Kidney (tissue), 14 donors: ENCODE data around the gene METTL2A. TPM values are rescaled to one million over a fixed set of nuclear protein-coding genes. Genes with fewer than 3 reads are reported as not detected.
"Not testable (repeated sequence)": the region's sequence is repeated elsewhere in the genome, so short reads cannot be mapped to it uniquely, and the experiment has no call there.

Experiments
- DNase-seq, 5 donors: peaks; one replicate each; pipeline ENCODE4 v3.0.0-alpha.2; 2013 to 2020
- FAIRE-seq: peaks from 2 replicates; lab custom pipeline; 2012; peaks lifted over from hg19 to GRCh38; lab: Jason Lieb, UNC
- H3K27ac ChIP-seq, 2 donors: one replicate each; pipeline ENCODE4 v1.7.0; 2013; ENCODE audit warnings: low read depth in 2 of 2, low read length in 2 of 2, inconsistent platforms in 1 of 2
- H3K27me3 ChIP-seq: one replicate; pipeline ENCODE4 v1.7.1; 2013; ENCODE audit warnings: low read length, inconsistent platforms; ENCODE audit not compliant: control insufficient read depth, insufficient read depth
- H3K36me3 ChIP-seq, 3 donors: one replicate each; pipeline versions ENCODE4 v1.7.0 to v1.7.1; 2013; ENCODE audit warnings: low read length in 3 of 3, control low read depth in 1 of 3, inconsistent platforms in 1 of 3; ENCODE audit not compliant: insufficient read depth in 3 of 3, control insufficient read depth in 2 of 3
- H3K4me1 ChIP-seq, 3 donors: one replicate each; pipeline versions ENCODE4 v1.7.0 to v1.7.1; 2013; ENCODE audit warnings: low read length in 3 of 3, inconsistent platforms in 1 of 3, low read depth in 1 of 3; ENCODE audit not compliant: control insufficient read depth in 2 of 3, insufficient read depth in 2 of 3
- H3K4me3 ChIP-seq, 3 donors: one replicate each; pipeline versions ENCODE4 v1.7.0 to v1.8.1; 2013; ENCODE audit warnings: low read length in 3 of 3, control low read depth in 1 of 3, inconsistent platforms in 1 of 3
- H3K9ac ChIP-seq, 3 donors: one replicate each; pipeline versions ENCODE4 v1.7.0 to v1.7.1; 2013; ENCODE audit warnings: low read length in 3 of 3, control low read depth in 1 of 3, inconsistent platforms in 1 of 3
- H3K9me3 ChIP-seq, 3 donors: one replicate each; pipeline versions ENCODE4 v1.7.0 to v1.7.1; 2013; ENCODE audit warnings: low read length in 3 of 3, control low read depth in 1 of 3, inconsistent platforms in 1 of 3; ENCODE audit not compliant: control insufficient read depth in 2 of 3, insufficient read depth in 1 of 3
- CTCF ChIP-seq: IDR thresholded peaks from 3 replicates; pipeline ENCODE4 v1.5.1; 2012; ENCODE audit warnings: mild to moderate bottlenecking, moderate library complexity, borderline replicate concordance; ENCODE audit not compliant: insufficient read depth; ENCODE audit errors: extremely low read depth
- intact Hi-C: fragments of 100-400 bp; cut with DNase I; formaldehyde crosslinking; loops from one replicate; pipeline ENCODE4 v1.11.1; 2022
- polyA plus RNA-seq: library from polyadenylated mRNA; stranded (reverse); fragments of 350-450 nt; fragmentation: Illumina TruSeq; extraction: RNeasy Lipid Tissue Mini Kit (QIAGEN cat#74804); gene quantifications from one replicate; pipeline ENCODE4 v1.2.3, GENCODE V29; 2014; ENCODE audit warnings: low read depth, low replicate concordance; ENCODE audit not compliant: insufficient read depth
- total RNA-seq: library from RNA; stranded (reverse); fragmentation: NEBNext Ultra II Directional; extraction: Animal tissue kit (Norgen Biotek cat#: 25700); gene quantifications from one replicate; pipeline ENCODE4 v1.2.1, GENCODE V29; 2021
- donor health status: control.
- donor health status: control.
- donor health status: control.
- donor health status: control.
- donor health status: control.
- donor health status: DM: yes; HTN: yes; CAD: no.
- donor health status: Normal renal cell carcinoma (clear cell type).

METTL2A gene
- total and polyA plus RNA-seq, 2 donors from 2014 or later: 13.1 to 20.1 TPM

DNA sequence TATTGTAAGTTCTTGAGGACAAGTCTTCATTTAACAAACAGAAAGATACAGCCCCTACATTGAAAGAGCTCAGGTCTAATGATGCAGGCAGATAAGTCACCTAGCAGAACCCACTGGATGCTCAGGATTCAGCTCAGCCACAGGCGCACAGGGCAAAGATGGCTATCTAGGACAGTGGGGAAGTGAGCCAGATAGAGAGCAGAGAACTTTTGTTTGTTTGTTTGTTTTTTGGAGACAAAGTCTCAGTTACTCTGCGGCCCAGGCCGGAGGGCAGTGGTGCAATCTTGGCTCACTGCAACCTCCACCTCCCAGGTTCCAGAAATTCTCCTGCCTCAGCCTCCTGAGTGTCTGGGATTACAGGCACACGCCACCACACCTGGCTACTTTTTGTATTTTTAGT, 20.4 kb downstream of the METTL2A start:
- H3K9me3 ChIP-seq: no peaks in the 10 kb centered on the region
- peaks cover 2 to 15% (median 5%) of the 10 kb centered on the region in 3 donors for H3K36me3 ChIP-seq
- H3K4me3 ChIP-seq: no peak overlapping the region
- no peak for TF ChIP-seq CTCF
- no peak overlapping the region for H3K27ac ChIP-seq
- H3K27me3 ChIP-seq: no peaks in the 10 kb centered on the region
- H3K9ac ChIP-seq: no peak overlapping the region
- no peak for FAIRE-seq
- intact Hi-C loops: no loop called here
- no peaks in the 10 kb centered on the region for H3K4me1 ChIP-seq
- DNase-seq: no peak

- H3K27me3 ChIP-seq, DNase-seq, H3K9ac ChIP-seq, H3K9me3 ChIP-seq, FAIRE-seq, H3K4me1 ChIP-seq, intact Hi-C loops, H3K4me3 ChIP-seq, H3K27ac ChIP-seq: not testable (repeated sequence)
- H3K36me3 ChIP-seq: peaks cover 2 to 15% (median 5%) of the 10 kb centered on the region in 3 donors
These were observed 22.1 kb downstream of the METTL2A start for GRCh38 chr17:62445791-62446190.

- intact Hi-C loops, H3K27me3 ChIP-seq, FAIRE-seq, H3K9me3 ChIP-seq, H3K9ac ChIP-seq, H3K36me3 ChIP-seq, H3K27ac ChIP-seq, H3K4me3 ChIP-seq, H3K4me1 ChIP-seq, DNase-seq: not testable (repeated sequence)
These were observed 28.5 kb downstream of the METTL2A start for GRCh38 chr17:62452195-62452594.

DNA sequence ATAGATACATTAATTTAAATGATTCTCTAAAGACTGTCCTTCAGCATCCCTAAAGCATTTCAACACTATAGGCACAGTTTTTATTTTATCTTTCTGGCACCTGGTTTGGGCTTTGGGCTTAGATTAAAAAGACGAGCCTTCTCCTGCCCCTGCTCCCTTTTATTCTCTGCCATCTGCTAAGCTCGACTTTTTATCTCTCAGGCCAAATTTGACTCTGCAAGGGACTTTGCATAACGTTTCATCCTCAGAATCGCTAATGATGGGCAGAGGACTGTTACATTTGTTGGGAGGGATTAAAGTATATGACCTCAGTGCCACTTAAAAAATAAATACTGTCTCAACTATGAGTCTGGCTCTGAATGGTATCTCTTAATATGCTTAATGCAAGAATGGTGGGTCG, 29.3 kb downstream of the METTL2A start:
- H3K36me3 ChIP-seq, DNase-seq, H3K27me3 ChIP-seq, H3K9me3 ChIP-seq, H3K9ac ChIP-seq, H3K4me1 ChIP-seq, intact Hi-C loops, FAIRE-seq, H3K4me3 ChIP-seq, H3K27ac ChIP-seq: not testable (repeated sequence)

DNA sequence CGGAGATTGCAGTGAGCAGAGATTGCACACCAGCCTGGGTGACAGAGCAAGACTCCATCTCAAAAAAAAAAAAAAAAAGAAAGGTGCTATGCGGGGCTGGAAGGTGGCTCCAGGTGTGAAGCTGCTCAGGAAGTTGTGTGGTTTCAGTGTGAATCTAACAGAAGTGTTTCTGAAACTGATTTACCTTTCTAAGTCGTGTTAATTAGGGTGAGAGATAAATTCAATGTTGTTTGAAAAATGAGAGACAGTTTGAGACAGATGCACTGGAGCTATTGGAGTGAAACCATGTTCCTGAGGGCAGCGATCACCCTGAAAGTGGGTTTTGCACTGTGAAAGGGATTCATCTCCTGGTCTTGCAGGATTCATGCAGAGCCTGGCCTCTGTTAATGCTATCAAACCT, 30.0 kb downstream of the METTL2A start:
- H3K9ac ChIP-seq, H3K36me3 ChIP-seq, H3K27me3 ChIP-seq, H3K4me3 ChIP-seq, DNase-seq, H3K4me1 ChIP-seq, intact Hi-C loops, H3K9me3 ChIP-seq, H3K27ac ChIP-seq, FAIRE-seq: not testable (repeated sequence)

DNA sequence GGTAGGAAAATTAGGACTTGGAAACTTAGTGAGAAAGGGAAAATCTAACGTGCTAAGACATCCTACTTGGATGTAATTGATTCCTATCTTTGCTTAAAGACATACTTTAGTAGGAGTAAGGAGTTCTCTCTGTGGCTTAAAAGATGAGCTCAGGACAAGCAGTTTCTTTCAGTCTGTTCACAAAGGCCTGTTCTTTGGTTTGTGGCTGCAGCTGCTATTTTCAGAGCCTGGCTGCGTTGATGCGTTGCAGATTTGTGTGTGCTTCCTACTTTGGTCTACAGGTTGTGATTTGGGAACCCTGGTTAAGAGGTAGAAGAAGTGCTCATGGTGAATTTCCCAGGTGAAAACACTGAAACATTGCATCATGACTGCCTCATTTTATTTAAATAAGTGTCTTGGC, 30.4 kb downstream of the METTL2A start:
- H3K36me3 ChIP-seq, H3K9ac ChIP-seq, H3K27ac ChIP-seq, H3K4me1 ChIP-seq, H3K4me3 ChIP-seq, FAIRE-seq, H3K27me3 ChIP-seq, DNase-seq, intact Hi-C loops, H3K9me3 ChIP-seq: not testable (repeated sequence)
